ENCODE data around the gene NOSIP.

Gene NOSIP

DNA sequence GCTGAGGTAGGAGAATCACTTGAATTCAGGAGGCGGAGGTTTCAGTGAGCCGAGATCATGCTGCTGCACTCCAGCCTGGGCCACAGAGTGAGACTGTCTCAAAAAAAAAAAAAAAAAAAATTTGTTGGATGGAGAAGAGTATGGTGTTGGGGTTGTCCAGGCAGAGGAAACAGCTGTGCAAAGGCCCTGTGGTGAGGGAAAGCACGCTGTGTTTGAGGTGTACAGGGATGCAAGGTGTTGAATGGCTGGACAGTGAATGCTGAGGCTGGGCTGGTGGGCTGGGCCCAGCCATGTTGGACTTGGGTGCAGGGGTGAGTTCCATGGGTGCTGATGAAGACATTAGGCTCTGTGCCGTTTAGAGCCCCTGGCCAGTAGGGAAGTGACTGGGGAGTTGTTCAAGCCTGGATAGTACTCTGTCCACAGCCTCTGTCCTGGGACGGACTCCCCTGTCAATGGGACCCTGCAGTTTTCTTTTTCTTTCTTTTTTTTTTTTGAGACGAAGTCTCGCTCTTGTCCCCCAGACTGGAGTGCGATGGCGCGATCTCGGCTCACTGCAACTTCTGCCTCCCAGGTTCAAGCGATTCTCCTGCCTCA lies 29.2 kb upstream of the NOSIP start:
- Histone ChIP-seq H3K9me3 (ENCODE audit: control insufficient read depth in 2 of 2, low read length in 2 of 2) (no peaks in the 10 kb centered on the region), H3K4me3 (ENCODE audit: low read length in 2 of 2) (no peak overlapping the region), H3K27me3 (ENCODE audit: control insufficient read depth in 1 of 2, insufficient read depth in 2 of 2, low read length in 2 of 2) (no peaks in the 10 kb centered on the region), H3K36me3 (ENCODE audit: control insufficient read depth in 2 of 2, insufficient read depth in 2 of 2, low read length in 2 of 2) (peaks cover 10 to 11% of the 10 kb centered on the region in 2 donors), H3K27ac (ENCODE audit: low read length) (no peak overlapping the region), H3K4me1 (ENCODE audit: control insufficient read depth, insufficient read depth, low read length) (peaks cover 7% of the 10 kb centered on the region), H3K9ac (ENCODE audit: low read length in 2 of 2) (no peak overlapping the region)

DNA sequence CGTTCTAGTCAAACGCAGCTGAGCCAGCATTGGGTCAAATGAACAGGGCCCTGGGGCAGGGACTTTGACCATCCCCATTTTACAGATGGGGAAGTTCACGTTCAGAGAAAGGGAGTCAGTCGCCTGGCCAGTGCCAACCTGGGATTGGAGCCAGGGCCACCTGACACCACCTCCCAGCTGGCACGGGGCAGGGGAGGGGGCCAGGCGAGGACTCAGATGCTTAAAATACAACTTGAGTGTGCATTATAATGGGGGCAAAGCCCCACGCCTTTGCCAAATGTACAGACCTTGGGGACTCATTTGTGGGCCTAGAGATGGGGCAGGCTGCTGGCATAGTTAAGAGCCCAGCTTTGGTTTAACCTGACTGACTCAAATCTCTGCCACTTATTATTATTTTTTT lies 25.2 kb upstream of the NOSIP start:
- Histone ChIP-seq H3K9me3 (ENCODE audit: control insufficient read depth in 2 of 2, low read length in 2 of 2) (no peaks in the 10 kb centered on the region), H3K27ac (ENCODE audit: low read length) (no peak overlapping the region), H3K4me3 (ENCODE audit: low read length in 2 of 2) (no peak overlapping the region), H3K36me3 (ENCODE audit: control insufficient read depth in 2 of 2, insufficient read depth in 2 of 2, low read length in 2 of 2) (peaks cover 17 to 30% of the 10 kb centered on the region in 2 donors), H3K27me3 (ENCODE audit: control insufficient read depth in 1 of 2, insufficient read depth in 2 of 2, low read length in 2 of 2) (no peaks in the 10 kb centered on the region), H3K9ac (ENCODE audit: low read length in 2 of 2) (no peak overlapping the region), H3K4me1 (ENCODE audit: control insufficient read depth, insufficient read depth, low read length) (no peaks in the 10 kb centered on the region)

GRCh38 chr19:49602806-49603205 lies 22.4 kb upstream of the NOSIP start:
- Histone ChIP-seq H3K9ac (ENCODE audit: low read length in 2 of 2) (no peak overlapping the region), H3K27ac (ENCODE audit: low read length) (no peak overlapping the region), H3K4me1 (ENCODE audit: control insufficient read depth, insufficient read depth, low read length) (no peaks in the 10 kb centered on the region), H3K4me3 (ENCODE audit: low read length in 2 of 2) (no peak overlapping the region), H3K36me3 (ENCODE audit: control insufficient read depth in 2 of 2, insufficient read depth in 2 of 2, low read length in 2 of 2) (peaks cover 35 to 38% of the 10 kb centered on the region in 2 donors), H3K27me3 (ENCODE audit: control insufficient read depth in 1 of 2, insufficient read depth in 2 of 2, low read length in 2 of 2) (no peaks in the 10 kb centered on the region), H3K9me3 (ENCODE audit: control insufficient read depth in 2 of 2, low read length in 2 of 2) (no peaks in the 10 kb centered on the region)

- Histone ChIP-seq H3K36me3 (ENCODE audit: control insufficient read depth in 2 of 2, insufficient read depth in 2 of 2, low read length in 2 of 2) (peaks cover 35 to 38% of the 10 kb centered on the region in 2 donors), H3K9ac (ENCODE audit: low read length in 2 of 2) (no peak overlapping the region), H3K4me3 (ENCODE audit: low read length in 2 of 2) (no peak overlapping the region), H3K27me3 (ENCODE audit: control insufficient read depth in 1 of 2, insufficient read depth in 2 of 2, low read length in 2 of 2) (no peaks in the 10 kb centered on the region), H3K27ac (ENCODE audit: low read length) (no peak overlapping the region), H3K9me3 (ENCODE audit: control insufficient read depth in 2 of 2, low read length in 2 of 2) (no peaks in the 10 kb centered on the region), H3K4me1 (ENCODE audit: control insufficient read depth, insufficient read depth, low read length) (no peaks in the 10 kb centered on the region)
These were observed 21.2 kb upstream of the NOSIP start for GRCh38 chr19:49601482-49602038.

GRCh38 chr19:49599378-49600295 lies 19.3 kb upstream of the NOSIP start:
- no peak overlapping the region for H3K27ac ChIP-seq (ENCODE audit: low read length)
- peaks cover 37% of the 10 kb centered on the region in 2 donors for H3K36me3 ChIP-seq (ENCODE audit: control insufficient read depth in 2 of 2, insufficient read depth in 2 of 2, low read length in 2 of 2)
- H3K9ac ChIP-seq (ENCODE audit: low read length in 2 of 2) = no peak overlapping the region

DNA sequence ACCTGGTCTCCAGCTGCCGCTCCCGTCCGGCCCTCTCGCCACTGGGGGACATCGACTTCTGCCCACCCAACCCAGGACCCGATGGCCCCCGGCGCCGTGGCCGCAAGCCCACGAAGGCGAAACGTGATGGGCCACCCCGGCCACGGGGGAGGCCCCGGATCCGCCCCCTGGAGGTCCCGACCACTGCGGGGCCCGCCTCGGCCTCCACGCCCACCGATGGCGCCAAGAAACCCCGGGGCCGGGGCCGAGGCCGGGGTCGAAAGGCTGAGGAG lies 17.3 kb upstream of the NOSIP start:
- Histone ChIP-seq H3K4me3 (ENCODE audit: low read length in 2 of 2) (no peak overlapping the region), H3K9ac (ENCODE audit: low read length in 2 of 2) (no peak overlapping the region), H3K27me3 (ENCODE audit: control insufficient read depth in 1 of 2, insufficient read depth in 2 of 2, low read length in 2 of 2) (no peaks in the 10 kb centered on the region), H3K36me3 (ENCODE audit: control insufficient read depth in 2 of 2, insufficient read depth in 2 of 2, low read length in 2 of 2) (peaks cover 31 to 39% of the 10 kb centered on the region in 2 donors), H3K9me3 (ENCODE audit: control insufficient read depth in 2 of 2, low read length in 2 of 2) (no peaks in the 10 kb centered on the region), H3K27ac (ENCODE audit: low read length) (no peak overlapping the region), H3K4me1 (ENCODE audit: control insufficient read depth, insufficient read depth, low read length) (peaks cover 15% of the 10 kb centered on the region)

More at GRCh38 chr19:49599378-49600295, 19.3 kb upstream of the NOSIP start:
- Histone ChIP-seq H3K4me1 (ENCODE audit: control insufficient read depth, insufficient read depth, low read length) (no peaks in the 10 kb centered on the region), H3K9me3 (ENCODE audit: control insufficient read depth in 2 of 2, low read length in 2 of 2) (no peaks in the 10 kb centered on the region), H3K4me3 (ENCODE audit: low read length in 2 of 2) (no peak overlapping the region), H3K27me3 (ENCODE audit: control insufficient read depth in 1 of 2, insufficient read depth in 2 of 2, low read length in 2 of 2) (no peaks in the 10 kb centered on the region)

- H3K4me1 ChIP-seq (ENCODE audit: control insufficient read depth, insufficient read depth, low read length) = peaks cover 20% of the 10 kb centered on the region
- H3K9me3 ChIP-seq (ENCODE audit: control insufficient read depth in 2 of 2, low read length in 2 of 2) = no peaks in the 10 kb centered on the region
- H3K36me3 ChIP-seq (ENCODE audit: control insufficient read depth in 2 of 2, insufficient read depth in 2 of 2, low read length in 2 of 2) = peaks cover 27 to 36% of the 10 kb centered on the region in 2 donors
- no peaks in the 10 kb centered on the region for H3K27me3 ChIP-seq (ENCODE audit: control insufficient read depth in 1 of 2, insufficient read depth in 2 of 2, low read length in 2 of 2)
- H3K27ac ChIP-seq (ENCODE audit: low read length) = no peak overlapping the region
- H3K4me3 ChIP-seq (ENCODE audit: low read length in 2 of 2) = no peak overlapping the region
- no peak overlapping the region for H3K9ac ChIP-seq (ENCODE audit: low read length in 2 of 2)
These were observed 16.8 kb upstream of the NOSIP start for GRCh38 chr19:49596954-49597702.

DNA sequence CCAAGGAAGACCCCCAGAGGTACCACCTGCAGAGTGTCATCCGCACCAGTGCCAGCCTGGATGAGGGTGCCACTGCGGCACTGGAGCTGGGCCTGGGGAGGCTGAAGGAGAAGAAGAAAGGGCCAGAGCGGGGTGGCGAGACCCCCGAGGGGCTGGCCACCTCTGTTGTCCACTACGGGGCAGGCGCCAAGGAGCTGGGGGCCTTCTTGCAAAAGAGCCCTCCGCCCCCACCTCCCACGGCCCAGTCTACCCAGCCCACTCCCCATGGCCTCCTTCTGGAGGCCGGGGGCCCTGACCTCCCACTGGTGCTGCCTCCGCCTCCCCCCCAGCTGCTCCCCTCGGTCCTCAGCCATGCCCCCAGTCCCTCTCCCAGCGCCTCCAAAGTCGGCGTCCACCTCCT lies 16.1 kb upstream of the NOSIP start:
- no peak overlapping the region for H3K4me3 ChIP-seq (ENCODE audit: low read length in 2 of 2)
- no peaks in the 10 kb centered on the region for H3K27me3 ChIP-seq (ENCODE audit: control insufficient read depth in 1 of 2, insufficient read depth in 2 of 2, low read length in 2 of 2)
- H3K4me1 ChIP-seq (ENCODE audit: control insufficient read depth, insufficient read depth, low read length) = peaks cover 24% of the 10 kb centered on the region
- H3K9me3 ChIP-seq (ENCODE audit: control insufficient read depth in 2 of 2, low read length in 2 of 2) = no peaks in the 10 kb centered on the region
- no peak overlapping the region for H3K27ac ChIP-seq (ENCODE audit: low read length)
- no peak overlapping the region for H3K9ac ChIP-seq (ENCODE audit: low read length in 2 of 2)
- H3K36me3 ChIP-seq (ENCODE audit: control insufficient read depth in 2 of 2, insufficient read depth in 2 of 2, low read length in 2 of 2) = peaks cover 22 to 32% of the 10 kb centered on the region in 2 donors

- Histone ChIP-seq H3K36me3 (ENCODE audit: control insufficient read depth in 2 of 2, insufficient read depth in 2 of 2, low read length in 2 of 2) (peaks cover 19 to 30% of the 10 kb centered on the region in 2 donors), H3K4me3 (ENCODE audit: low read length in 2 of 2) (no peak overlapping the region), H3K27ac (ENCODE audit: low read length) (no peak overlapping the region), H3K9me3 (ENCODE audit: control insufficient read depth in 2 of 2, low read length in 2 of 2) (no peaks in the 10 kb centered on the region), H3K27me3 (ENCODE audit: control insufficient read depth in 1 of 2, insufficient read depth in 2 of 2, low read length in 2 of 2) (no peaks in the 10 kb centered on the region), H3K4me1 (ENCODE audit: control insufficient read depth, insufficient read depth, low read length) (peaks cover 24% of the 10 kb centered on the region), H3K9ac (ENCODE audit: low read length in 2 of 2) (no peak overlapping the region)
These were observed 15.6 kb upstream of the NOSIP start for GRCh38 chr19:49595819-49596404.

GRCh38 chr19:49594993-49595818 lies 14.8 kb upstream of the NOSIP start:
- Histone ChIP-seq H3K36me3 (ENCODE audit: control insufficient read depth in 2 of 2, insufficient read depth in 2 of 2, low read length in 2 of 2) (peaks cover 19 to 28% of the 10 kb centered on the region in 2 donors), H3K9me3 (ENCODE audit: control insufficient read depth in 2 of 2, low read length in 2 of 2) (no peaks in the 10 kb centered on the region), H3K9ac (ENCODE audit: low read length in 2 of 2) (no peak overlapping the region), H3K27me3 (ENCODE audit: control insufficient read depth in 1 of 2, insufficient read depth in 2 of 2, low read length in 2 of 2) (no peaks in the 10 kb centered on the region), H3K4me3 (ENCODE audit: low read length in 2 of 2) (no peak overlapping the region), H3K4me1 (ENCODE audit: control insufficient read depth, insufficient read depth, low read length) (peaks cover 30% of the 10 kb centered on the region), H3K27ac (ENCODE audit: low read length) (no peak overlapping the region)

Data from stomach smooth muscle (tissue), 2 donors.